Measurements from ENCODE around the gene MRPS10.
A peak's percentile ranks its signal among the peaks of the same experiment; 100 is the strongest.

Gene MRPS10

GRCh38 chr6:42259286-42259685 is 41.6 kb upstream of the MRPS10 start:
- no peak overlapping the region for H3K27ac ChIP-seq (replicated peaks; ENCODE audit: low read length)
- H3K4me3 ChIP-seq (ENCODE audit: low read length in 2 of 2) = no peak overlapping the region
- no peak overlapping the region for H4K91ac ChIP-seq (ENCODE audit: low read depth, low read length, poor library complexity)
- no peak overlapping the region for H2BK15ac ChIP-seq (ENCODE audit: low read length)
- no peak overlapping the region for H2AK5ac ChIP-seq (ENCODE audit: low read depth, low read length)
- H3K18ac ChIP-seq (ENCODE audit: low read length) = no peak overlapping the region
- H3K9ac ChIP-seq (ENCODE audit: low read depth, low read length, poor library complexity) = no peak overlapping the region
- peaks cover 13 to 58% of the 10 kb centered on the region in 2 donors for H3K36me3 ChIP-seq (replicated peaks in 1 of 2; ENCODE audit: control insufficient read depth in 2 of 2, insufficient read depth in 2 of 2, low read length in 2 of 2)
- peaks cover 0 to 5% of the 10 kb centered on the region in 2 donors for H3K4me1 ChIP-seq (ENCODE audit: control insufficient read depth in 2 of 2, insufficient read depth in 1 of 2, low read depth in 1 of 2, low read length in 2 of 2)
- H4K8ac ChIP-seq (ENCODE audit: low read depth, low read length) = no peak overlapping the region
- no peaks in the 10 kb centered on the region for H3K27me3 ChIP-seq (ENCODE audit: control insufficient read depth in 3 of 3, insufficient read depth in 3 of 3, low read depth in 1 of 3, low read length in 3 of 3)
- no peak overlapping the region for H3K14ac ChIP-seq (ENCODE audit: low read length)
- no peak overlapping the region for H2BK5ac ChIP-seq (ENCODE audit: low read length)
- H3K9me3 ChIP-seq (replicated peaks in 1 of 2; ENCODE audit: control insufficient read depth in 2 of 2, insufficient read depth in 1 of 2, low read depth in 1 of 2, low read length in 2 of 2) = no peaks in the 10 kb centered on the region
- whole genome bisulfite sequencing, 2 donors (ENCODE audit: extremely low coverage in 2 of 2, insufficient read length in 2 of 2, insufficient replicate concordance in 1 of 2) = no CpG with 5 or more reads among the region's 31 CpGs
- no peaks in the 10 kb centered on the region for H3K79me1 ChIP-seq (ENCODE audit: low read depth, low read length)
- no peak overlapping the region for H3K4ac ChIP-seq (ENCODE audit: low read length)
- peak overlapping the region; percentile 13 for H3K23ac ChIP-seq (ENCODE audit: low read depth, low read length, poor library complexity)
- H2BK120ac ChIP-seq (ENCODE audit: low read depth, low read length) = no peak overlapping the region
- no peak for DNase-seq (ENCODE audit: low spot score)
- no peak overlapping the region for H3K4me2 ChIP-seq (ENCODE audit: insufficient read depth, low read length, poor library complexity, severe bottlenecking)
- no peak overlapping the region for H2BK12ac ChIP-seq (ENCODE audit: low read length)
- no peak overlapping the region for H2AFZ ChIP-seq (ENCODE audit: low read length)

- H3K9ac ChIP-seq (ENCODE audit: low read depth, low read length, poor library complexity) = no peak overlapping the region
- no peak overlapping the region for H2BK120ac ChIP-seq (ENCODE audit: low read depth, low read length)
- no peak overlapping the region for H3K4me2 ChIP-seq (ENCODE audit: insufficient read depth, low read length, poor library complexity, severe bottlenecking)
- H3K36me3 ChIP-seq (replicated peaks in 1 of 2; ENCODE audit: control insufficient read depth in 2 of 2, insufficient read depth in 2 of 2, low read length in 2 of 2) = peaks cover 13 to 63% of the 10 kb centered on the region in 2 donors
- no peaks in the 10 kb centered on the region for H3K79me1 ChIP-seq (ENCODE audit: low read depth, low read length)
- no CpG with 5 or more reads among the region's 3 CpGs for WGBS, 2 donors (ENCODE audit: extremely low coverage in 2 of 2, insufficient read length in 2 of 2, insufficient replicate concordance in 1 of 2)
- H2BK12ac ChIP-seq (ENCODE audit: low read length) = no peak overlapping the region
- H3K23ac ChIP-seq (ENCODE audit: low read depth, low read length, poor library complexity) = no peak overlapping the region
- H3K4me3 ChIP-seq (ENCODE audit: low read length in 2 of 2) = no peak overlapping the region
- H2BK15ac ChIP-seq (ENCODE audit: low read length) = no peak overlapping the region
- no peak overlapping the region for H4K8ac ChIP-seq (ENCODE audit: low read depth, low read length)
- H3K27ac ChIP-seq (replicated peaks; ENCODE audit: low read length) = no peak overlapping the region
- no peak overlapping the region for H3K4ac ChIP-seq (ENCODE audit: low read length)
- H3K4me1 ChIP-seq (ENCODE audit: control insufficient read depth in 2 of 2, insufficient read depth in 1 of 2, low read depth in 1 of 2, low read length in 2 of 2) = peaks cover 0 to 3% of the 10 kb centered on the region in 2 donors
- no peak overlapping the region for H2BK5ac ChIP-seq (ENCODE audit: low read length)
- no peaks in the 10 kb centered on the region for H3K9me3 ChIP-seq (replicated peaks in 1 of 2; ENCODE audit: control insufficient read depth in 2 of 2, insufficient read depth in 1 of 2, low read depth in 1 of 2, low read length in 2 of 2)
- no peak for DNase-seq (ENCODE audit: low spot score)
- H3K14ac ChIP-seq (ENCODE audit: low read length) = no peak overlapping the region
- H3K27me3 ChIP-seq (ENCODE audit: control insufficient read depth in 3 of 3, insufficient read depth in 3 of 3, low read depth in 1 of 3, low read length in 3 of 3) = no peaks in the 10 kb centered on the region
- no peak overlapping the region for H2AFZ ChIP-seq (ENCODE audit: low read length)
- H3K18ac ChIP-seq (ENCODE audit: low read length) = no peak overlapping the region
- no peak overlapping the region for H2AK5ac ChIP-seq (ENCODE audit: low read depth, low read length)
- no peak overlapping the region for H4K91ac ChIP-seq (ENCODE audit: low read depth, low read length, poor library complexity)
Observed at GRCh38 chr6:42257614-42258013, 40.0 kb upstream of the MRPS10 start.

GRCh38 chr6:42257063-42257462 is 39.4 kb upstream of the MRPS10 start:
- Histone ChIP-seq H4K91ac (ENCODE audit: low read depth, low read length, poor library complexity) (no peak overlapping the region), H3K36me3 (replicated peaks in 1 of 2; ENCODE audit: control insufficient read depth in 2 of 2, insufficient read depth in 2 of 2, low read length in 2 of 2) (peaks cover 13 to 68% of the 10 kb centered on the region in 2 donors), H2BK12ac (ENCODE audit: low read length) (no peak overlapping the region), H3K4me1 (ENCODE audit: control insufficient read depth in 2 of 2, insufficient read depth in 1 of 2, low read depth in 1 of 2, low read length in 2 of 2) (peaks cover 0 to 6% of the 10 kb centered on the region in 2 donors), H2BK120ac (ENCODE audit: low read depth, low read length) (no peak overlapping the region), H3K4ac (ENCODE audit: low read length) (no peak overlapping the region), H2BK5ac (ENCODE audit: low read length) (no peak overlapping the region), H3K79me1 (ENCODE audit: low read depth, low read length) (no peaks in the 10 kb centered on the region), H3K4me3 (ENCODE audit: low read length in 2 of 2) (no peak overlapping the region), H3K4me2 (ENCODE audit: insufficient read depth, low read length, poor library complexity, severe bottlenecking) (no peak overlapping the region), H2AK5ac (ENCODE audit: low read depth, low read length) (no peak overlapping the region), H4K8ac (ENCODE audit: low read depth, low read length) (no peak overlapping the region), H3K9ac (ENCODE audit: low read depth, low read length, poor library complexity) (no peak overlapping the region), H2AFZ (ENCODE audit: low read length) (no peak overlapping the region), H2BK15ac (ENCODE audit: low read length) (no peak overlapping the region), H3K27me3 (ENCODE audit: control insufficient read depth in 3 of 3, insufficient read depth in 3 of 3, low read depth in 1 of 3, low read length in 3 of 3) (no peaks in the 10 kb centered on the region), H3K23ac (ENCODE audit: low read depth, low read length, poor library complexity) (no peak overlapping the region), H3K9me3 (replicated peaks in 1 of 2; ENCODE audit: control insufficient read depth in 2 of 2, insufficient read depth in 1 of 2, low read depth in 1 of 2, low read length in 2 of 2) (no peaks in the 10 kb centered on the region), H3K14ac (ENCODE audit: low read length) (no peak overlapping the region), H3K18ac (ENCODE audit: low read length) (no peak overlapping the region), H3K27ac (replicated peaks; ENCODE audit: low read length) (no peak overlapping the region)
- no peak for DNase-seq (ENCODE audit: low spot score)
- WGBS, 2 donors (ENCODE audit: extremely low coverage in 2 of 2, insufficient read length in 2 of 2, insufficient replicate concordance in 1 of 2) = no CpG with 5 or more reads among the region's 3 CpGs

- no peak overlapping the region for H2BK12ac ChIP-seq (ENCODE audit: low read length)
- no peak overlapping the region for H4K8ac ChIP-seq (ENCODE audit: low read depth, low read length)
- no peak overlapping the region for H3K4me2 ChIP-seq (ENCODE audit: insufficient read depth, low read length, poor library complexity, severe bottlenecking)
- no peak for DNase-seq (ENCODE audit: low spot score)
- H3K27me3 ChIP-seq (ENCODE audit: control insufficient read depth in 3 of 3, insufficient read depth in 3 of 3, low read depth in 1 of 3, low read length in 3 of 3) = no peaks in the 10 kb centered on the region
- H3K79me1 ChIP-seq (ENCODE audit: low read depth, low read length) = no peaks in the 10 kb centered on the region
- H3K36me3 ChIP-seq (replicated peaks in 1 of 2; ENCODE audit: control insufficient read depth in 2 of 2, insufficient read depth in 2 of 2, low read length in 2 of 2) = peaks cover 13 to 79% of the 10 kb centered on the region in 2 donors
- H3K18ac ChIP-seq (ENCODE audit: low read length) = no peak overlapping the region
- no peak overlapping the region for H2BK15ac ChIP-seq (ENCODE audit: low read length)
- H2AFZ ChIP-seq (ENCODE audit: low read length) = no peak overlapping the region
- no peak overlapping the region for H3K4me3 ChIP-seq (ENCODE audit: low read length in 2 of 2)
- H3K9ac ChIP-seq (ENCODE audit: low read depth, low read length, poor library complexity) = no peak overlapping the region
- H3K4ac ChIP-seq (ENCODE audit: low read length) = no peak overlapping the region
- no CpG with 5 or more reads among the region's 5 CpGs for WGBS, 2 donors (ENCODE audit: extremely low coverage in 2 of 2, insufficient read length in 2 of 2, insufficient replicate concordance in 1 of 2)
- H2BK120ac ChIP-seq (ENCODE audit: low read depth, low read length) = no peak overlapping the region
- H2AK5ac ChIP-seq (ENCODE audit: low read depth, low read length) = no peak overlapping the region
- H2BK5ac ChIP-seq (ENCODE audit: low read length) = no peak overlapping the region
- H3K14ac ChIP-seq (ENCODE audit: low read length) = no peak overlapping the region
- H3K23ac ChIP-seq (ENCODE audit: low read depth, low read length, poor library complexity) = no peak overlapping the region
- no peaks in the 10 kb centered on the region for H3K9me3 ChIP-seq (replicated peaks in 1 of 2; ENCODE audit: control insufficient read depth in 2 of 2, insufficient read depth in 1 of 2, low read depth in 1 of 2, low read length in 2 of 2)
- no peak overlapping the region for H4K91ac ChIP-seq (ENCODE audit: low read depth, low read length, poor library complexity)
- peaks cover 2 to 15% of the 10 kb centered on the region in 2 donors for H3K4me1 ChIP-seq (ENCODE audit: control insufficient read depth in 2 of 2, insufficient read depth in 1 of 2, low read depth in 1 of 2, low read length in 2 of 2)
- no peak overlapping the region for H3K27ac ChIP-seq (replicated peaks; ENCODE audit: low read length)
Observed at GRCh38 chr6:42255050-42255449, 37.4 kb upstream of the MRPS10 start.
